H1 (cell line): Measurements from ENCODE around the gene P3H2. TPM values are rescaled to one million over a fixed set of nuclear protein-coding genes. Genes with fewer than 3 reads are reported as not detected.

ENCODE experiments used
- CTCF ChIA-PET: fragments of 300-600 bp; sonication (Branson Sonifier 250); formaldehyde crosslinking; loops from one replicate; lab custom pipeline; 2021; ENCODE audit not compliant: partially characterized antibody; lab: Charles Lee
- POLR2A ChIA-PET: fragments of 300-600 bp; sonication (Branson Sonifier 250); formaldehyde crosslinking; loops from one replicate; lab custom pipeline; 2021; ENCODE audit warnings: inconsistent platforms; ENCODE audit not compliant: partially characterized antibody; lab: Charles Lee
- DNase-seq, 2 experiments: peaks; one replicate each; pipeline versions ENCODE4 v3.0.0 to v3.0.0-alpha.2; 2010 to 2022; ENCODE audit warnings: low spot score in 2 of 2, low read depth in 1 of 2, mixed read lengths in 1 of 2
- FAIRE-seq: peaks from 2 replicates; lab custom pipeline; 2011; peaks lifted over from hg19 to GRCh38; lab: Jason Lieb, UNC
- H2AFZ ChIP-seq: 2 replicates; pipeline ENCODE4 v1.8.1; 2012; ENCODE audit warnings: low read length, inconsistent platforms
- H2AK5ac ChIP-seq: 2 replicates; pipeline ENCODE4 v1.6.1; 2013; ENCODE audit warnings: low read depth, low read length
- H2BK120ac ChIP-seq: replicated peaks from 2 replicates; pipeline ENCODE3; 2013; ENCODE audit warnings: low read depth, low read length, inconsistent platforms
- H2BK12ac ChIP-seq: 2 replicates; pipeline ENCODE4 v1.6.1; 2013; ENCODE audit warnings: low read depth, low read length
- H2BK15ac ChIP-seq: 2 replicates; pipeline ENCODE4 v1.6.1; 2013; ENCODE audit warnings: low read length
- H2BK20ac ChIP-seq: 2 replicates; pipeline ENCODE4 v1.6.1; 2013; ENCODE audit warnings: low read length
- H2BK5ac ChIP-seq: 2 replicates; pipeline ENCODE4 v1.6.1; 2013; ENCODE audit warnings: low read depth, low read length
- H3K14ac ChIP-seq: 2 replicates; pipeline ENCODE4 v1.6.1; 2013; ENCODE audit warnings: inconsistent platforms; ENCODE audit not compliant: insufficient read length
- H3K18ac ChIP-seq: 2 replicates; pipeline ENCODE4 v1.6.1; 2013; ENCODE audit warnings: low read length; ENCODE audit errors: extremely low read depth
- H3K23ac ChIP-seq: 2 replicates; pipeline ENCODE4 v1.6.1; 2013; ENCODE audit warnings: inconsistent platforms; ENCODE audit not compliant: insufficient read length
- H3K23me2 ChIP-seq: 2 replicates; pipeline ENCODE4 v1.6.1; 2013; ENCODE audit warnings: low read depth, low read length
- H3K27ac ChIP-seq: 2 replicates; pipeline ENCODE4 v1.6.1; 2011; ENCODE audit warnings: low read depth, low read length, inconsistent platforms
- H3K27me3 ChIP-seq, 4 experiments: replicated peaks in 1 of 4; 1 replicate in 1 of 4; 2 replicates in 3 of 4; pipeline versions ENCODE4 v1.6.1 to v1.8.1; 2011 to 2013; ENCODE audit warnings: low read length in 3 of 4, mild to moderate bottlenecking in 3 of 4, inconsistent platforms in 2 of 4, mixed read lengths in 2 of 4, moderate library complexity in 1 of 4; ENCODE audit not compliant: control insufficient read depth in 3 of 4, insufficient read depth in 3 of 4; ENCODE audit errors: extremely low read depth in 1 of 4
- H3K36me3 ChIP-seq, 4 experiments: 2 replicates each; pipeline versions ENCODE4 v1.6.1 to v1.8.1; 2011 to 2013; ENCODE audit warnings: mild to moderate bottlenecking in 4 of 4, low read length in 3 of 4, moderate library complexity in 2 of 4, control low read depth in 1 of 4, inconsistent platforms in 1 of 4; ENCODE audit not compliant: insufficient read depth in 4 of 4, control insufficient read depth in 2 of 4
- H3K4ac ChIP-seq: replicated peaks from 2 replicates; pipeline ENCODE3; 2013; ENCODE audit warnings: low read length, low read depth, mixed read lengths, inconsistent platforms; ENCODE audit not compliant: insufficient read length
- H3K4me1 ChIP-seq, 4 experiments: replicated peaks in 1 of 4; 1 replicate in 1 of 4; 2 replicates in 3 of 4; pipeline versions ENCODE4 v1.6.1 to v1.8.1; 2011 to 2013; ENCODE audit warnings: low read length in 3 of 4, inconsistent platforms in 2 of 4, mixed read lengths in 1 of 4; ENCODE audit not compliant: insufficient read depth in 4 of 4, control insufficient read depth in 3 of 4
- H3K4me2 ChIP-seq, 2 experiments: 2 replicates each; pipeline versions ENCODE4 v1.6.1 to v1.8.1; 2011 to 2013; ENCODE audit warnings: low read depth in 2 of 2, low read length in 2 of 2, control low read depth in 1 of 2, inconsistent platforms in 1 of 2, mild to moderate bottlenecking in 1 of 2; ENCODE audit not compliant: insufficient read depth in 1 of 2
- H3K4me3 ChIP-seq, 4 experiments: fragments of 200-600, 300-600 bp in 1 of 4; sonication (generic), shearing (Covaris generic), sonication (Bioruptor Twin) in 1 of 4; 2 replicates each; pipeline versions ENCODE4 v1.5.1 to v1.8.1; 2011 to 2016; ENCODE audit warnings: low read length in 4 of 4, low read depth in 3 of 4, control low read depth in 2 of 4, inconsistent platforms in 2 of 4, mild to moderate bottlenecking in 2 of 4, mixed read lengths in 1 of 4, moderate library complexity in 1 of 4; ENCODE audit not compliant: insufficient read depth in 2 of 4; ENCODE audit errors: extremely low read depth in 1 of 4
- H3K56ac ChIP-seq: replicated peaks from 2 replicates; pipeline ENCODE3; 2013; ENCODE audit warnings: low read depth, mild to moderate bottlenecking, mixed read lengths, low read length, inconsistent platforms; ENCODE audit not compliant: insufficient read length
- H3K79me1 ChIP-seq: 2 replicates; pipeline ENCODE4 v1.6.1; 2013; ENCODE audit warnings: low read depth, low read length, control low read depth
- H3K79me2 ChIP-seq, 2 experiments: 2 replicates each; pipeline versions ENCODE4 v1.6.1 to v1.8.1; 2012 to 2013; ENCODE audit warnings: low read length in 2 of 2, mild to moderate bottlenecking in 2 of 2, inconsistent platforms in 1 of 2; ENCODE audit not compliant: insufficient read depth in 2 of 2, control insufficient read depth in 1 of 2
- H3K9ac ChIP-seq, 4 experiments: replicated peaks in 1 of 4; 1 replicate in 1 of 4; 2 replicates in 3 of 4; pipeline versions ENCODE4 v1.6.1 to v1.8.1; 2011 to 2013; ENCODE audit warnings: low read depth in 3 of 4, low read length in 3 of 4, control low read depth in 2 of 4, mild to moderate bottlenecking in 2 of 4, moderate library complexity in 2 of 4, inconsistent platforms in 1 of 4; ENCODE audit errors: extremely low read depth in 1 of 4
- H3K9me3 ChIP-seq, 2 experiments: 2 replicates each; pipeline versions ENCODE4 v1.6.1 to v1.8.1; 2012 to 2013; ENCODE audit warnings: mild to moderate bottlenecking in 2 of 2, moderate library complexity in 2 of 2, control low read depth in 1 of 2, inconsistent platforms in 1 of 2, low read depth in 1 of 2, low read length in 1 of 2, mixed read lengths in 1 of 2; ENCODE audit not compliant: insufficient read depth in 2 of 2
- H4K20me1 ChIP-seq, 2 experiments: replicated peaks in 1 of 2; 2 replicates each; pipeline versions ENCODE3 to v1.8.1; 2011 to 2013; ENCODE audit warnings: inconsistent platforms in 2 of 2, low read length in 2 of 2, mild to moderate bottlenecking in 1 of 2; ENCODE audit not compliant: insufficient read depth in 2 of 2, control insufficient read depth in 1 of 2
- H4K5ac ChIP-seq: 2 replicates; pipeline ENCODE4 v1.6.1; 2013; ENCODE audit warnings: low read length, low read depth, mixed read lengths, inconsistent platforms; ENCODE audit not compliant: insufficient read length
- H4K8ac ChIP-seq: 2 replicates; pipeline ENCODE4 v1.8.0; 2013; ENCODE audit warnings: mild to moderate bottlenecking, moderate library complexity, low read length, inconsistent platforms; ENCODE audit not compliant: insufficient read depth; ENCODE audit errors: extremely low read depth
- H4K91ac ChIP-seq: replicated peaks from 2 replicates; pipeline ENCODE3; 2013; ENCODE audit warnings: low read length, mixed read lengths, inconsistent platforms; ENCODE audit not compliant: insufficient read length
- CHD1 ChIP-seq: IDR thresholded peaks from 2 replicates; pipeline ENCODE4 v1.6.1; 2012; ENCODE audit warnings: low read depth, low read length, improper control_type of control experiment
- GABPA ChIP-seq: IDR thresholded peaks from 2 replicates; pipeline ENCODE4 v1.6.1; 2011; ENCODE audit warnings: mild to moderate bottlenecking, low read length, moderate library complexity, borderline replicate concordance; ENCODE audit not compliant: insufficient read depth
- KDM5A ChIP-seq: fragments of 200-600 bp; IDR thresholded peaks from 2 replicates; pipeline ENCODE4 v1.7.1; 2012; ENCODE audit warnings: mild to moderate bottlenecking, low read length, inconsistent platforms, mixed read lengths
- SUZ12 ChIP-seq: fragments of 200-600 bp; sonication (generic); IDR thresholded peaks from 2 replicates; pipeline ENCODE4 v1.6.1; 2012; ENCODE audit warnings: mild to moderate bottlenecking, inconsistent platforms, low read length, moderate library complexity, mixed read lengths
- TBP ChIP-seq: IDR thresholded peaks from 2 replicates; pipeline ENCODE4 v1.6.1; 2011; ENCODE audit warnings: low read depth, low read length, improper control_type of control experiment
- WGBS, 2 experiments: shearing (Covaris generic) in 1 of 2; methylation state at CpG; one replicate each; pipeline versions ENCODE4 v1.1.6 to v1.1.7; 2013 to 2015; ENCODE audit warnings: low lambda C conversion rate in 2 of 2, mixed read lengths in 2 of 2, inconsistent platforms in 1 of 2, low coverage in 1 of 2, missing lambda C conversion rate in 1 of 2; ENCODE audit not compliant: insufficient replicate concordance in 2 of 2, insufficient coverage in 1 of 2, insufficient read length in 1 of 2; ENCODE audit errors: extremely low coverage in 1 of 2, missing lambda C conversion rate in 1 of 2; 5-methylcytosine and 5-hydroxymethylcytosine counted together
- polyA plus RNA-seq, 7 experiments: library from polyadenylated mRNA; depleted of rRNA in 3 of 7; stranded (reverse) in 5 of 7; unstranded in 2 of 7; fragments of >200 nt in 5 of 7; fragments of 200-250 nt in 2 of 7; gene quantifications; 1 replicate in 5 of 7; 2 replicates in 1 of 7; 4 replicates in 1 of 7; pipeline versions ENCODE4 v1.2.1 to v1.2.3, GENCODE V29; 2011 to 2013; ENCODE audit warnings: missing spikeins in 2 of 7, mixed read lengths in 2 of 7
- total RNA-seq: library from RNA; stranded (reverse); fragmentation: NEBNext Ultra II Directional; extraction: Animal tissue kit (Norgen Biotek cat#: 25700); gene quantifications from 2 replicates; pipeline ENCODE4 v1.2.1, GENCODE V29; 2021

The P3H2 gene
- total and polyA plus RNA-seq, 2 of the 8 experiments (the other 6 are each of a cell fraction or from before 2014, with no cell fraction given), result 40.5 to 60.4 TPM

- Histone ChIP-seq H3K79me1 (no peaks in the 10 kb centered on the region), H3K23me2 (no peaks in the 10 kb centered on the region; the same call in 1 of the 2 replicates), H2BK5ac (no peak overlapping the region)
- no peak for DNase-seq
- CTCF ChIA-PET, result interaction anchor here (0.6 to 2.5 kb wide), 6 partner anchors 13 to 673 kb away, joined by 3 to 11 read pairs (median 3); no protein-coding TSS in a partner anchor
- no peak for TF ChIP-seq CHD1
- TF ChIP-seq GABPA, result no peak
- TF ChIP-seq KDM5A, result no peak
- no peak for TF ChIP-seq TBP
- no peak for TF ChIP-seq SUZ12
- TF ChIP-seq, all 59 proteins: peak for 0
- Histone ChIP-seq H4K91ac (no peak overlapping the region), H4K5ac (no peak overlapping the region), H3K56ac (no peak overlapping the region), H4K20me1 (no peaks in the 10 kb centered on the region), H2BK20ac (no peak overlapping the region), H3K9me3 (no peaks in the 10 kb centered on the region), H3K27ac (no peak overlapping the region), H2AFZ (no peak overlapping the region), H3K79me2 (no peaks in the 10 kb centered on the region), H2BK120ac (no peak overlapping the region), H2AK5ac (no peak overlapping the region), H2BK15ac (no peak overlapping the region), H3K4me3 (no peak overlapping the region), H4K8ac (no peak overlapping the region), H3K18ac (no peak overlapping the region), H3K4me2 (no peak overlapping the region), H3K4me1 (no peaks in the 10 kb centered on the region), H3K27me3 (no peaks in the 10 kb centered on the region), H3K23ac (no peak overlapping the region), H3K4ac (no peak overlapping the region), H3K9ac (no peak overlapping the region), H3K36me3 (no peaks in the 10 kb centered on the region), H3K14ac (no peak overlapping the region), H2BK12ac (no peak overlapping the region)
- 92% methylated on average over 14 of the region's 14 CpGs; no CpG with 5 or more reads in 1 of the 2 experiments for WGBS, 2 experiments
- POLR2A ChIA-PET, result no interaction called here
- FAIRE-seq, result no peak
Measured at GRCh38 chr3:189944285-189945145, 176.2 kb downstream of the P3H2 start.
